GM19025 (cell line): ENCODE measurements around the gene NSD1.
"Not testable (repeated sequence)": the region's sequence is repeated elsewhere in the genome, so short reads cannot be mapped to it uniquely, and the experiment has no call there.

Experiments
- ATAC-seq: cut with Tn5 transposase; IDR thresholded peaks from one replicate; pipeline ENCODE4 v1.9.1; 2021; ENCODE audit warnings: mild to moderate bottlenecking, low read depth, moderate library complexity; ENCODE audit not compliant: unreplicated experiment

Gene NSD1

DNA sequence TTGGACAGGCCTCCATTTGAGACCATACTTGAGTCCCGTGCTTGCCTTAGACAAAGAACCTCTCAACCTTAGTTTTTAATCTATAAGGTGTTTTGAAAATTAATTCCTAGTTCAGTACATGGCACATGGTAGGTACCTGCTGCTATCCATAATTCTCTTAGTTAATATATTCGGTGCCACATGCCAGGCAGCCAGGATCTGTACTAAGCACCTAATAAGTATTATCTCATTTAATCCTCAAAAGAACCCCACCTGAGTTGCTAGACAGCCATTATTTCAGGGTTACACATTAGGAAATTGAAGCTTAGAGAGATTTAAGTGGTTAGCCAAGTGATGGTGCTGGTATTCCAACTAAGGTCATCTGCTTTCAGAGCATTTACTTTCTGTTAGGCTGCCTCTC, 29.9 kb downstream of the NSD1 start:
- no peak for ATAC-seq

DNA sequence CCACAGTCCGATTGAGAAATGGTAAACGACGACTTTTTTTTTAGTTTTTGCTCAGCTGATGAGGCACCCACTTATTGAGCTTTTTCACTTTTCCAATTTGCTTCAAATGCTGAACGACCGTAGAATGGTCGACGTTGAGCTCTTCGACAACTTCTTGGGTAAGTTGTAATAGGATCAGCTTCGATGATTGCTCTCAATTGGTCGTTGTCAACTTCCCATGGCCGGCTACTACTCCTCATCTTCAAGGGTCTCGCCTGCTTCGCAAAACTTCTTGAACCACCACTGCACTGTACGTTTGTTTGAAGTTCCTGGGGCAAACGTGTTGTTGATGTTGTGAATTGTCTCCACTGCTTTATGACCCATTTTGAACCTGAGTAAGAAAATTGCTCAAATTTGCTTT, 35.7 kb downstream of the NSD1 start:
- no peak for ATAC-seq

DNA sequence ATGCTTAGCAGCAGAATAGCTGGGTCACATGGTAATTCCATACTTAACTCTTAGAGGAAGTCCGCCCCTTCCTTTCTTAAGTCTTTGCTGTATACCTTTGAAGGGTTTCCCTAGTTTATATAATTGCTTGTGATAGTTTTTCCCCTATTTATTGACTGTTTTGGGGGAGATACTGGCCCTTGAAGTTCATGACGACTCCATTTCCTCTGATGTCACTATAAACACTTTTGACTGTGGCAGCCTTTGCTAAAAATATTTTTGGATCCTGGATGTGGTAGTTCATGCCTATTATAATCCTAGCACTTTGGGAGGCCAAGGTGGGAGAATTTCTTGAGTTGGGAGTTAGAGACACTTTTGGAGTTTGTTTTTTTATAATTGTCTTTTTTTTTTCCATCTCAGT, 38.4 kb downstream of the NSD1 start:
- no peak for ATAC-seq

DNA sequence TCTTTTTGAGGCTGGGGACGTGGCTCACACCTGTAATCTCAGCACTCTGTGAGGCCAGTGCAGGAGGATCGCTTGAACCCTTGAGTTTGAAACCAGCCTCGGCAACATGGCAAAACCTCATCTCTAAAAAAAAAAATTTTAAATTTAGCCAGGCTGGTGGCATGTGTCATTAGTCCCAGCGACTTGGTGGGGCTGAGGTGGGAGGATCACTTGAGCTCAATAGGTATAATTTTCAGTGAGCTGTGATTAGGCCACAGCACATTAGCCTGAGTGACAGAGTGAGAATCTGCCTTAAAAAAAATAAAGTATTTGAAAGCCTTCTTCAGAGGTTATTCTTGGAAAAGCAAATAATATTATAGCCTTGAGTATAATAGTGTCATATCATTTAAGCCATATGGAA, 41.8 kb downstream of the NSD1 start:
- no peak for ATAC-seq

DNA sequence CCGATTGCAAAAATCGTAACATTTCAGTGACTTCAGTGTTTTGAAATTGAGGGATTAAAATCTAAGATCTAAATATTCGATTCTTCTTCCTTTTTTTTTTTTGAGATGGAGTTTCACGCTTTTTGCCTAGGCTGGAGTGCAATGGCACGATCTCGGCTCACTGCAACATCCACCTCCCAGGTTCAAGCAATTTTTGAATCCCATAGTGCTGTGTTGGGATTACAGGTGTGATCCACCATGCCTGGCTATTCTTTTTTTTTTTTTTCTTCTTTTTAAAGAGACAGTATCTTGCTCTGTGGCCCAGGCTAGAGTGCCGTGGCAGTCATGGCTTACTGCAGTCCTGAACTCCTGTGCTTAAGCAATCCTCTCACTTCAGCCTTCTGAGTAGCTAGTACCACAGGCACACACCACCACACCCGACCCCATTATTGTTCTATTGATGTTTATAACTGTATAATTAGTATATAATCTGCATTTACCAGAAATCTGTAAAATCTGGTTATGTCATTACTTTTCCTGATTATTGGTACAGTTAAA, 42.7 kb downstream of the NSD1 start:
- no peak for ATAC-seq

DNA sequence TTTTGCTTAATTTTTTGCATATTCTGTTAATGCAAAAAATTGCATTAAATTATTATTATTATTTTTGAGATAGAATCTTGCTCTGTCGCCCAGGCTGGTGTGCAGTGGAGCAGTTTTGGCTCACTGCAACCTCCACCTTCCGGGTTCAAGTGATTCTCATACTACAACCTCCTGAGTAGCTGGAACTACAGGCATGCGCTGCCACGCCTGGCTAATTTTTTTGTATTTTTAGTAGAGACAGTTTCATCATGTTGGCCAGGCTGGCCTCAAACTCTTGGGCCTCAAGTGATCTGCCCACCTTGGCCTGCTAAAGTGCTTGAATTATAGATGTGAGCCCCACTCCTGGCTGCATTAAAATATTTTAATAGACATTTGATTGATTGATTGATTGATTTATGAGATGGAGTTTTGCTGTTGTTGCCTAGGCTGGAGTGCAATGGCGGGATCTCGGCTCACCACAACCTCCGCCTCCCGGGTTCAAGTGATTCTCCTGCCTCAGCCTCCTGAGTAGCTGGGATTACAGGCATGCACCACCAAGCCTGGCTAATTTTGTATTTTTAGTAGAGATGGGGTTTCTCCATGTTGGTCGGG, 44.4 kb downstream of the NSD1 start:
- not testable (repeated sequence) for ATAC-seq

DNA sequence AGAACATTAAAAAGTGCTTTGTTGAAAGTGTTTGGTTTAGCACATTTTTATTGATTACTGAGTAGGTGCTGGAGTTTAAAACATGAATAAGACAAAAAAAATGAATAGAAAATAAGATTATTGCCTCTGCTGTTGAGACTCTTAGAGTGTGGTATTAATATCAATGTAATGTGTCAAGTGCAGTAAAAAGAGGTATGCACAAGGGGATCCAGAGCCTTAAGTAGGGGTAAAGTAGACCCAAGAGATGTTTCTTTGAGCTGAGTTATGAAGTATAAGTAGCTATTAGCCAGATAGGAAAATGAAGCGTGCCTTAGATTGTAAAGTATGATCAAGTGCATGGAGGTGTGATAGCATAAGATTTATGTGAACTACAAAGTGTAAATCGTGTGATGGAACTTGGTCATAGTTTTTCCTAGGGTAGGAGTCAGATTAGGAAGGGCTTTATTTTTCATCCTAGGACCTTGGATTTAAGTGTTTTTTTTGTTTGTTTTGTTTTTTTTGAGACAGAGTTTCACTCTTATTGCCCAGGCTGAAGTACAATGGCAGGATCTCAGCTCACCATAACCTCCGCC, 45.2 kb downstream of the NSD1 start:
- no peak for ATAC-seq

DNA sequence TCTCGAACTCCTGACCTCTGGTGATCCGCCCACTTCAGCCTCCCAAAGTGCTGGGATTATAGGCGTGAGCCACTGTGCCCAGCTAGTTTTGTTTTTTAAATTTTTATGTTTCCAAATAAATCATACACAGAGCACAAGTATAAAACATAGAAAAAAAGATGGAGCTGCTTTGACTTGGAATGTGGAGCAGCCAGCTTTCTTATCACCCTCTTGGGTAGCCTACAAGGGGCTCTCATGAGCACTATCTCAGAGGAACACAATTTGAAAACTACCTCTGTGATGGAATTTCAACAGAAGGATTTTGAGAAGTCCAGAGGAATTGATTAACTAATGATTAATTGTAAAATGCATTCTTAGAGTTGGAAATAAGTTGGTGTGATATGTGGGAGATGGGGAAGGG, 45.9 kb downstream of the NSD1 start:
- no peak for ATAC-seq

DNA sequence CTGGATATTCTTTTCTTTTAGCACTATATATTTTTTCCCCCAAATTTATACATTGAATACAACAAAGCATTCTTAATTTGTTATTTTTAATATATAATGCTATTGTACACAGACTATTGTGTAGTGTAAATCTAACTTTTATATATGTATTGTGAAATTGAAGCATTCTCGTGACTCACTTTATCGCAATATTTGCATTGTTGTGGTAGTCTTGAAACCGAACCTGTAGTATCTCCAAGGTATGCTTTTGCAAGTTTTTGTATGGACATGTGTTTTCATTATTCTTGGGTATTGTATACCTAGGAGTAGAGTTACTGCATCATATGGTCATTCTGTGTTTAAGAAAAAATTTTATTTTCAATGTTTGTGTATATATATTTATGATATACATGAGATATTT, 49.6 kb downstream of the NSD1 start:
- no peak for ATAC-seq

DNA sequence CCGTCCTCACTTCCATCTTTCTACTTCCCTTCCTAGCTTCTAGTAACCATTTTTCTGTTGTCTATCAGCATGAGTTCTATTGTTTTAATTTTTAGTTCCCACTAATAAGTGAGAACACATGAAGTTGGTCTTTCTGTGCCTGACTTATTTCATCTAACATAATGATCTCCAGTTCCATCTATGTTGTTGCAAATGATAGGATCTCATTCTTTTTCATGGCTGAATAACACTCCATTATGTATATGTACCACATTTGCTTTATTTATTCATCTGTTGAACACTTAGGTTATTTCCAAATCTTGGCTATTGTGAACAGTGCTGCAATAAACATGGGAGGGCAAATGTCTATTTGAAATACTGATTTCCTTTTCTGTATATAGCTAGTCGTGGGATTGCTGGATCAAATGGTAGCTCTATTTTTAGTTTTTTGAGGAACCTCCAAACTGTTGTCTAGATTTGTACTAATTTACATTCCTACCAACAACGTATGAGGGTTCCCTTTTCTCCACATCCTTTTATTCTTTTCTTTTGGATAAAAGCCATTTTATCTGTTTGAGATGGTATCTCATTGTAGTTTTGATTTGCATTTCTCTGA, 50.3 kb downstream of the NSD1 start:
- ATAC-seq, result no peak

DNA sequence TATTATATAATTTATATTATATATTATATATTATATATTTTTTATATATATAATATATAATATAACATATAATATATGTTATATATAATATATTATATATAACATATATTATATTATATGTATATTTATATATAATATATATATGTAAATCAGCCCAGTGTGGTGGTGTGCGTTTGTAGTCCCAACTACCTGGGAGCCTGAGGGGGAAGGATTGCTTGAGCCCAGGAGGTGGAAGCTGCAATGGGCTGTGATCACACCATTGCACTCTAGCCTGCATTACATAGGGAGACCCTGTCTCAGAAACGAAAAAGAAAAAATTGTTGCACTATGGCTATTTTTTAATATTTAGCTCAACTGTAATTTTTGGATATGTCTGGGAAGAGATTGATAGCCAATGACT, 52.4 kb downstream of the NSD1 start:
- no peak for ATAC-seq

DNA sequence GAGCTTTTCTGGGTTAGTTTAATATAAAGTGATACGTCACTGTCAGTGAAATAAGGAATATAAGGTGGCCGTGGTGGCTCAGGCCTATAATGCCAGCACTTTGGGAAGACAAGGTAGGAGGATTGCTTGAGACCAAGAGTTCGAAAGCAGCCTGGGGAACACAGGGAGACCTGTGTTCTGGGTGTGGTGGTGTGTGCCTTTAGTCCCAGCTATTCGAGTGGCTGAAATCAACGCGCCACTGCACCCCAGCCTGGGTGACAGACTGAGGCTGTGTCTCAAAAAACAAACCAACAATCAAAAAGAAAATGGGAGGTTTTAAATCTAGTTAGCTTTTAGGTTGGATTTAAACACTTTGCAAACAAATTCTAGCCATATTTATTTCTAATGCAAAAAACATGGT, 53.1 kb downstream of the NSD1 start:
- ATAC-seq, result no peak

DNA sequence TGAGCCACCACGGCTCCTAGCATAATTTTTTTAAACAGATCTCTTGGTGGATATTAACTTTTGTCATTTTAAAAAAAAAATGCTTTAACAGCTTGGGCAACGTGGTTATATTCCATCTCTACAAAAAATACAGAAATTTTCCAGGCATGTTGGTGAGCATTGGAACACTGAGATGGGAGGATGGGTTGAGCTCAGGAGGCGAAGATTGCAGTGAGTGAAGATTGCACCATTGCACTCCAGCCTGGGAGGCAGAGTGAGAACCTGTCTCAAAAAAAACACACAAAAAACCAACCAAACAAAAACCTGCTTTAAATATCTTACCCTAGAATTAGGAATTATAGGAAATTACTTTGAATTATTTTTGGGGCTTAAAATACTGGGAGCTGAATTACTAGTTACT, 55.2 kb downstream of the NSD1 start:
- no peak for ATAC-seq

DNA sequence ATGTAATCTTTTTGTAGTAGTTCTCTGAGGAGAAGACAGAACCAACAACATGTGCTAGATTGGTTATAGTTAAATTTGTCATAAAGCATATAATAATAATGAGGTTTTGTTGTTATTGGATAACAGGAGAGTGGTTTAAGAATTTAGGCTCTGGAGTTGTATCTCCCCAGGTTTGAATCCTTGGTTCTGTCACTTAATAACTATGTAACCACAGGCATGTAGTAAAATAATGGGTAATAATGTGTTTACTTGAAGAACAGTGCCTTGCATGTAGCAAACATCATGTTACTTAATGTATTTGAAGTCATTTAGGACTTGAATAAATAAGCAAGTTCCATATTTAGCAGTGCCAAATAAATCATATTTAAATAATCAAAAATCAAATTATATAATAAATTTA, 55.8 kb downstream of the NSD1 start:
- ATAC-seq, result no peak

DNA sequence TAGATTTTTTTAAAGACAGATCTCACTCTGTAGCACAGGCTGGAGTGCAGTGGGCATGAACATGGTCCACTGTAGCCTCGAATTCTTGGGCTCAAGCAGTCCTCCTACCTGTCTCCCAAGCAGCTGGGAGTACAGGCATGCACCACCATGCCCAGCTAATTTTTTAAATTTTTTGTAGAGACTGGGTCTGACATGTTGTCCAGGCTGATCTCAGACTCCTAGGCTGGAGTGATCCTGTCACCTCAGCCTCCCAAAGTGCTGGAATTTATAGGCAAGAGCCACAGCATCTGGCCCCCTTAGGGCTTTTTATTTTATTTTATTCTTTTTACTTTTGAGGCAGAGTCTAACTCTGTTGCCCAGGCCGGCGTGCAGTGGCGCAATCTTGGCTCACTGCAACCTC, 56.4 kb downstream of the NSD1 start:
- no peak for ATAC-seq

DNA sequence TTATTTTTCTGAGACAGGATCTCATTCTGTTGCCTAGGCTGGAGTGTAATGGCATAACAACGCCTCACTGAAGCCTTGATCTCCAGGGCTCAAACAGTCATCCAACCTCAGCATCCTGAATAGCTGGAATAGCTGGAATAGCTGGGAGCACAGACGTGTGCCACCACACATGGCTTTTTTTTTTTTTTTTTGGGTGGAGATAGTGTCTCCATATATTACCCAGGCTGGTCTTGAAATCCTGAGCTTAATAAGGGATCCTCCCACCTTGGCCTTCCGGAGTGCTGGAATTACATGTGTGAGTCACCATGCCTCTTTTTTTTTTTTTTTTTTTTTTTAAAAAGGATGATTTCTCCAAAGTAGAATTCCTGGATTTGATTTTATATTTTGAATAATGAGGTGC, 60.7 kb downstream of the NSD1 start:
- no peak for ATAC-seq

DNA sequence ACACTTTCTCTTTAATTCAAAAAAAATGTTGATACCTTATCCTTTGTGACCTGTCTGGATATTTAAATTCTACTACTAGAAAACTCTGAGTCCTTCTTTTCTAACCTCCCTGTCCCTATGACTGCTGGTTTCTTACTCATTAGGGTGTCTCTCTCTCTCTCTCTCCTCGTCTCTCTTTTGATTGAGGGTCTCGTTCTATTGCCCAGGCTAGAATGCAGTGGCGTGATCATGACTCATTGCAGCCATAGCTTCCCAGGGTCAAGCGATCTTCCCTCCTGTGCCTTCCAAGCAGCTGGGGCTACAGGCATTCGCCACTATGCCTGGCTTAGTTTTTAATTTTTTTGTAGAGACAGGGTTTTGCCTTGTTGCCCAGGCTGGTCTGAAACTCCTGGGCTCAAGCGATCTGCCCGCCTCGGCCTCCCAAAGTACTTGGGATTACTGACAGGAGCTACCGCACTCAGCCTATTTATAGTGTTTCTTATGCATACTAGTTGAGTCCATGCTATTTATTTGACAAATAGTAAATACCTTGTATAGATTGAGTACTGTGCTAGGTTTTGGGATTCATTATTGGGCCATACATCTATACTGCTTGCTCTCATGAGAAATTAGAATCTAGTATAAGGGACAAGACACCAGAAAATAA, 61.9 kb downstream of the NSD1 start:
- ATAC-seq, result no peak

DNA sequence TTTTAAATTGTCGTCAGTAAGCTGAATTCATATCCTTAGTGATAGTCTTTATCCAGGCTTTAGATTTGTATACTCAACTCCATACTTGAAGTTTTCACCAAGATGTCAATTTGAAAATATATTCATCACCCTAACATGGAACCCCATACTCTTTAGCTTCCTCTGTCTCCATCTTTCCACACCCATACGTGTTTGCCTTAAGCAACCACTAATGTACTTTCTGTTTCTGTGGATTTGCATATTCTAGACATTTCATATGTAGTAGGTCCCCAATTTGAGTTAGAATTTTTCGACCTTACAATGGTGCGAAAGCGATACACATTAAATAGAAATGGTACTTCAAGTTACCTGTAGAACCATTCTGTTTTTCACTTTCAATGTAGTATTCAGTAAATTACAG, 65.2 kb downstream of the NSD1 start:
- ATAC-seq, result no peak

DNA sequence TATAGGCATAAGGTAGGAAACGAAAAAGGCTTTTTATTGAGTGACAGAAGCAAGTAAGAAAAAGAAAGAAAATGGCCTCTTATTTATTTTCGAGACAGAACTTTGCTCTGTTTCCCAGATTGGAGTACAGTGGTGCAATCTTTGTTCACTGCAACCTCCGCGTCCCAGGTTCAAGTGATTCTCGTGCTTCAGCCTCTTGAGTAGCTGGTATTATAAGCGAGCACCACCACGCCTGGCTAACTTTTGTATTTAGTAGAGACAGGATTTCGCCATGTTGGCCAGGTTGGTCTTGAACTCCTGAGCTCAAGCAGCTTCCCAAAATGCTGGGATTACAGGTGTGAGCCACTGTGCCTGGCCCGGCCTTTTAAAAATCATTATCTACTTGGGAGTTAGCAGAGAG, 70.7 kb downstream of the NSD1 start:
- ATAC-seq, result no peak

DNA sequence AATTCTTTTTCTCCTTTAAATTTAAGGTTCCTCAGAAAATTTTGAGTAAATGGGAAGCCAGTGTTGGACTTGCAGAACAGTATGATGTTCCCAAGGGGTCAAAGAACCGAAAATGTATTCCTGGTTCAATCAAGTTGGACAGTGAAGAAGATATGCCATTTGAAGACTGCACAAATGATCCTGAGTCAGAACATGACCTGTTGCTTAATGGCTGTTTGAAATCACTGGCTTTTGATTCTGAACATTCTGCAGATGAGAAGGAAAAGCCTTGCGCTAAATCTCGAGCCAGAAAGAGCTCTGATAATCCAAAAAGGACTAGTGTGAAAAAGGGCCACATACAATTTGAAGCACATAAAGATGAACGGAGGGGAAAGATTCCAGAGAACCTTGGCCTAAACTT, 76.0 kb downstream of the NSD1 start:
- no peak for ATAC-seq

DNA sequence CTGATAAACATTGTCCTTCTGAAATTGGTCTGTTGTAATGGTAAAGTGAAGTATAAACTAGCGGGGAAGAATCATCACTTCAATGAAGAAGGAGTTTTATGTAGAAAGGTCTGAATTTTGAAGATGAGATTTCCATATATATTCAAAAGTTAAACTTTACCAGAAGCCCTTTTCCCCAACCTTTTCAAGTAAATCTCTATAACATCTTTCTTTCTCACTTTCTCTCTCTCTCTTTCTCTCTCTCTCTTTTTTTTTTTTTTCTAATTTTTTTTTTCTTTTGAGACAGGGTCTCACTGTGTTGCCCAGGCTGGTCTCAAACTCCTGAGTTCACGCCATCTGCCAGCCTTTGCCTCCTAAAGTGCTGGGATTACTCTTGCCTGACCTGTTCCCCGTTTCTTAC, 78.7 kb downstream of the NSD1 start:
- no peak for ATAC-seq

DNA sequence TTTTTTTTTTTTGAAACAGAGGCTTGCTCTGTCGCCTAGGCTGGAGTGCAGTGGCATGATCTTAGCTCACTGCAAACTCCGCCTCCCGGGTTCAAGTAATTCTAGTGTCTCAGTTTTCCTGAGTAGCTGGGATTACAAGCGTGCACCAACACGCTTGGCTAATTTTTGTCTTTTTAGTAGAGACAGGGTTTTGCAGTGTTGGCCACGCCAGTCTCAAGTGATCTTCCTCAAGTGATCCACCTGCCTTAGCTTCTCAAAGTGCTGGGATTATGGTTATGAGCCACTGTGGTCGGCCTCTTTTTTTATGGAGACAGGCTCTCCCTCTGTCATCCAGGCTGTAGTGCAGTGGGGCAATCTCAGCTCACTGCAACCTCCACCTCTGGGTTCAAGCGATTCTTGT, 87.0 kb downstream of the NSD1 start:
- ATAC-seq, result no peak
